Right ventricle myocardium superior (tissue), 1 donor: Measurements from ENCODE around the gene ATP5IF1. TPM values are rescaled to one million over a fixed set of nuclear protein-coding genes. Genes with fewer than 3 reads are reported as not detected.

Source experiments
- ATAC-seq: fragments of 200-7000 bp; cut with Tn5 transposase; one replicate; pipeline ENCODE4 v1.9.1; 2020; ENCODE audit warnings: mild to moderate bottlenecking; ENCODE audit not compliant: poor library complexity
- DNase-seq: peaks from one replicate; pipeline ENCODE4 v3.0.0-alpha.2; 2020
- intact Hi-C: fragments of 100-400 bp; cut with DNase I; formaldehyde crosslinking; loops from one replicate; pipeline ENCODE4 v1.11.2; 2022
- total RNA-seq: library from RNA; stranded (reverse); fragmentation: NEBNext Ultra II Directional; extraction: Animal tissue kit (Norgen Biotek cat#: 25700); gene quantifications from one replicate; pipeline ENCODE4 v1.2.1, GENCODE V29; 2021
- donor health status: DM: no; HTN: yes; CAD: no; lungs with severe emphysema.

The ATP5IF1 gene
- total RNA-seq, 1 donor from 2014 or later: 358 TPM

DNA sequence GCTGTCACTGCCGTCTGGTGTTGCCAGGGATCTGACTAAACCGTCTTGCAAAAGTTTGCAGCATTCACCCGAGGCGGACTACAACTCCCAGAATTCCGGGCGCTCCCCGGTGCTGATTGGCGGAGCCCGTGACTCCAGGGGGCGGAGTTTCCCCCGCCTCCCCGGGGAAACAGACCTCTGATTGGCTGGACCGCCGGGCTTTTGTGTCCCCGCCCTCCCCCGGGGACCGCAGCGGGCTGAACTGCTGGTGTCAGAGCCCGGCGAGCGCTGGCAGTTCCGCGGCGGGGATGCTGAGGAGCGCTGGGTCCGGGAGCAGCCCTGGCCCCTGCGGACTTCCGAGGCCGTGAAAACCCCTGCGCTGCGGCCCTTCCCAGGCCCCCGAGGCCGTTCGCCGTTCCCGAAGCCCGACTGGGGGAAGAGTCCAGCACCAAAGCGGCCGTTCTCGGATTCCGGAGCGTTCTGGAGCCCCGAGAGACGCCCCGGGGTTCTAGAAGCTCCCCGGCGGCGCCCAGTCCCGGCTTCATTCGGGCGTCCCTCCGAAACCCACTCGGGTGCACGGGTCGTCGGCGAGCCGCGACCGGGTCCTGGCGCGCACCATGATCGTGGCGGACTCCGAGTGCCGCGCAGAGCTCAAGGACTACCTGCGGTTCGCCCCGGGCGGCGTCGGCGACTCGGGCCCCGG, 23.5 kb downstream of the ATP5IF1 start, which contains the start of gene SESN2:
Gene SESN2, plus strand, starts transcription at position 267 of the 682 bp plus-strand sequence. Its CDS starts 330 bp downstream, at position 597.
- intact Hi-C loops: no loop called here
- DNase-seq: peak; percentile 100
- ATAC-seq: peak; percentile 99

DNA sequence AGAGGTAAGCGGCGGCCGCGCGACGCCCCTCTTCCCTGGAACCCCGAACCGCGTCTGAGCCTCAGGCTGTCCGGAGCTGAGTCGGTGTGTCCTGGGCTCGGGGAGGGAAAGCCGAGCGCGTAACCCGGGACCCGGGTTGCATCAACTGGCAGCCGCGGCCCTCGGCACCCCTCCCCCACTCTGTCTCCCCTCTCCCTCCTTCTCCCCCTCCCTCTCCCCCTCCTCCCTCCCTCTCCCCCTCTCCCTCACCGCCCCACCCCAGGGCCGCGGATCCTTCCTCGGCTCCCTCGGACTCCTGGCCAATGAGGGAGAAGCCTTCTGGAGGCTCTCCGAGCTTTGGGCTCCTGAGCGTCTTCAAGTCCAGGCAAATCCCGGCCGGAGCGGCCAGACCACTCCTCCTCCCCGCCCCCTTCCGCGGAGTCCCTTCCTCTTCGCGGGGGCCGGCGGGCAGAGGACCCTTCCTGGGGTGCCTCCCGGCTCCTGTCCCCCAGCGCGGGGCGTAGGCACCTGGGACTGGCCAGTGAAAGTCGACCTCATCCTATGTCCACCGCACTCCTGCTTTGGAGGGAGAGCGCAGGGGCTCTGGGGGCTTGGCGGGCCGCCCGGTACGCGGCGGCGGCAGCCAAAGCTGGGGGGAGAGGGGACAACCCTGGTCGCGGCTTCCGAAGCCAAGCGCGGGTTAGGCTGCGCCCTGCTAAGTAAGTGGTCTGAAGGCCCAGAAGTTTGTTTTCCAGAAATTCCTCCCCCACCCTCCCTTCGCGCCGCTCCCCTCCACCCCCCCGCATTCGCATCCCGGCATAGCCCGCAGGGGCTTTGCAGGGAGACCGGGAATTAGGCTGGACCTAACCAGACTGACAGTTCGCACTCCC, 24.2 kb downstream of the ATP5IF1 start:
- DNase-seq (peak; percentile 84), ATAC-seq (peak; percentile 68)
- intact Hi-C loops: loop anchor here (10.0 kb wide), 1 partner anchor 55 kb away; no protein-coding TSS in a partner anchor

DNA sequence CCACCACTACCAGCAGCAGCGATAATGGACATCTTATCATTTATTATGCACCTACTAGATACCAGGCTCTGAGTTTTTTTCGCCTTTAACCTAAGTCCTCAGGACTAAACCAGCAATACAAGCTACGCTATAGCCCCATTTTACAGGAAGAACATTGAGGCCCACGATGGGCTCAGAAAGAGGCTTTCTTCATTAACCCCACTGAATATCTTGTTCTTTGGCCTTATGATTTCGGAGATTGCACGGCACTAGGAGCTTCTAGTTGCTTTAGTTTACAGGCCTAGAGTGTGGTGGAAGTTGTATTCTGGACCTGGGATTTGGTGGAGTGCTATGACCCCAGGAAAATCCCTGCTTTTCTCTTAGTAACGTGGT, 24.9 kb downstream of the ATP5IF1 start:
- DNase-seq (no peak), ATAC-seq (no peak)
- intact Hi-C loops: loop anchor here (10.0 kb wide), 1 partner anchor 54 kb away; no protein-coding TSS in a partner anchor

DNA sequence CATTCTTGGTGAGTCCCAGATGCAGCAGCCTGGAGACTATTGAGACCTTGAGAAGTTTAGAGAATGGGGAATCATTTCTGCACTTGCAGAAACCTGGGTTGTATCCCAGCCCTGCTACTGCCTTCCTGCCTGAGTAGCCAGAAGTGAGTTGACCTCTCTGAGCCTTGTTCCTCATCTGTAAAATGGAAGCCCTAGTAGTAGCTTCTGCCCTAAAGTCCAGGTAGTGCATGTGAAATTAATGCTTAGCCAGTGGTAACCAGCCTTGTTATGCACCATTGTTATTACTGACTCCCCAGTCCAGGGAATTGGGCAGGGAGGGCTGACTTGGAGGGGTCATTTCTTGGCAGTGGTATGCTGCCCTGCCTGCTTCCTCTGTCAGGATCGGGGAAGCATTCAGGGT, 29.0 kb downstream of the ATP5IF1 start:
- ATAC-seq (no peak), DNase-seq (no peak)
- intact Hi-C loops: loop anchor here (10.0 kb wide), 1 partner anchor 50 kb away; no protein-coding TSS in a partner anchor

DNA sequence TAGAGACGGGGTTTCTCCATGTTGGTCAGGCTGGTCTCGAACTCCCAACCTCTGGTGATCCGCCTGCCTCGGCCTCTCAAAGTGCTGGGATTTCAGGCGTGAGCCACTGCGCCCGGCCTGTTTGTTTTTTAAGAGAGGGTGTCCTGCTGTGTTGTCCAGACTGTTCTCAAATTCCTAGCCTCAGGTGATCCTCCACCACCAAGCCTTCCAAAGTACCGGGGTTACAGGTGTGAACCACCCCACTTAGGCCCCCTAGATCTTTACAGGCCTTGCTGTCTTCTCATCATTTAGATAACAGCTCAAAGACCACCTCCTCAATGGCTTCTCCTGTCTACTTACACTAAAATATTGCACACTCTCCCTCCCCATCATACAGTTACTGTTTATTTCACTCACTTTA, 29.7 kb downstream of the ATP5IF1 start:
- intact Hi-C loops: loop anchor here (10.0 kb wide), 1 partner anchor 49 kb away; no protein-coding TSS in a partner anchor
- DNase-seq (no peak), ATAC-seq (no peak)

DNA sequence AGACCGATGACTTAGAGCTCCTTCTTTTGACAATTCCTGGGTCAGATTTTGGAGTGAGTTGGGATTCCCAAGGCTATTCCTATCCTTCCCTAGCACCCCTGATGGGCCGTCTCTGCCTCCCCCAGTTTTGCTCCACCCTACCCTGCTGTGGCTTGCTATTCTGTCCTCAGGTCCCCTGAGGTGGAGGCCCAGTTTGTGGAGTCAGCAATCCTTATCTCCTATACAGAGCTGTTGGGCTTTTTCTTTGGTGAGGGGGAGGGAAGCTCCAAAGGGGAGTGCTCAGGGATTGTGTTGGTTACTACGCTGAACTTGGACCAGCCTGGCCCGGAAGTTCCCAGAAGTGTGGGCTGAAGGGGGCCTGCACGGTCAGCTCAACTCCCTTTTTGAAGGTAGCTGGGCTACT, 31.0 kb downstream of the ATP5IF1 start:
- intact Hi-C loops: loop anchor here (10.0 kb wide), 1 partner anchor 48 kb away; no protein-coding TSS in a partner anchor
- peak; percentile 46 for ATAC-seq
- no peak for DNase-seq

DNA sequence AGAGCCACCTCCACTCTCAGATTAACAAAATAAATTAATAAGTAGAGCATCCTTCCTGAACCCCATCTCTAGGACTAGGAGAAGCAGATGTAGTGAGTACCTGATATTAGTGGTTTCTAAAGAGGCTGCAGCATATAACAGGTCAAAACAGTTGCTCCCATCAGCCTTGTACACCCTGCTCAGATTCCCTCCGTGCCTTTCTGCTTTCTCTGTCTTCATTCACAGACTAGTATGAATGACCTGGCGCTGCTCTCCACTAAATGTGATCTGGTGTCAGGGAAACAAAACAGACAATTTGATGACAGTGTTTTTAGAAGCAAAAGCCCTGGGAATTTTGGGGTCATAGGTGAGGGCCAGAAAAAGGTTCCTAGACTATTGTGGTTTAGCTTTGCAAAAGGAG, 31.7 kb downstream of the ATP5IF1 start:
- intact Hi-C loops: loop anchor here (10.0 kb wide), 1 partner anchor 47 kb away; no protein-coding TSS in a partner anchor
- DNase-seq: no peak
- peak; percentile 43 for ATAC-seq

DNA sequence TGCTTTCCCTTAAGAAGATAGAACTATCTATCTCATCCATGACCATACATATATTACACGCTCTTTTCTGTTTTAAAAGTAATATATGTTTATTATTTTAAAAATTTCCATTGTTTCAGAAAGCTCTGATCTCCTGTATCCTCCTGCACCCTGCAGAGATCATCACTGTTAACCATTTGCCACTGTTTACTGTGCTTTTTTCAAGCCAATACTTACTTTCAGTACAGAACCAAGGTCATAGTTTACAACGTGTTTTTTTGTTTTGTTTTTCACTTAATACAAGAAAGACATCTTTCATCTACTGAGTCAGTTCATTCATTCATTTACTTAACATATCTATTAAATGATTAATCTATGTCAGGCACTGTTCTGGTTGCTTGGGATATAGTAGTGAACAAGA, 33.6 kb downstream of the ATP5IF1 start:
- no peak for ATAC-seq
- DNase-seq: no peak
- intact Hi-C loops: loop anchor here (10.0 kb wide), 1 partner anchor 45 kb away; no protein-coding TSS in a partner anchor

DNA sequence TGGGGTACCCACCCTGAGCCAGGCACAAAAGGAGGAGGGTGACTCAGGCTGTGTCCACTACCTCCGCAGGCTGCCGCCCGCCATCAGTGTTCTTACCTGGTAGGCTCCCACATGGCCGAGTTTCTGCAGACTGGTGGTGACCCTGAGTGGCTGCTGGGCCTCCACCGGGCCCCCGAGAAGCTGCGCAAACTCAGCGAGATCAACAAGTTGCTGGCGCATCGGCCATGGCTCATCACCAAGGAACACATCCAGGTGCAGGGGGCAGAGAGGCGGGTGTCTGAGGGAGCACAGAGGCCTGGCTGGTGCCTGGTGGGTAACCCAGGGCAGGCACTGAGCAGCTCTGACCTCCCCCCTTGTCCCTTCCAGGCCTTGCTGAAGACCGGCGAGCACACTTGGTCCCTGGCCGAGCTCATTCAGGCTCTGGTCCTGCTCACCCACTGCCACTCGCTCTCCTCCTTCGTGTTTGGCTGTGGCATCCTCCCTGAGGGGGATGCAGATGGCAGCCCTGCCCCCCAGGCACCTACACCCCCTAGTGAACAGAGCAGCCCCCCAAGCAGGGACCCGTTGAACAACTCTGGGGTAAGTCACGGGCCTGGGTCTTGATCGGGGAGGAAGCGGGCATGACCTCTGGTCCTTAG, 36.4 kb downstream of the ATP5IF1 start:
- intact Hi-C loops: no loop called here
- ATAC-seq: no peak
- no peak for DNase-seq

DNA sequence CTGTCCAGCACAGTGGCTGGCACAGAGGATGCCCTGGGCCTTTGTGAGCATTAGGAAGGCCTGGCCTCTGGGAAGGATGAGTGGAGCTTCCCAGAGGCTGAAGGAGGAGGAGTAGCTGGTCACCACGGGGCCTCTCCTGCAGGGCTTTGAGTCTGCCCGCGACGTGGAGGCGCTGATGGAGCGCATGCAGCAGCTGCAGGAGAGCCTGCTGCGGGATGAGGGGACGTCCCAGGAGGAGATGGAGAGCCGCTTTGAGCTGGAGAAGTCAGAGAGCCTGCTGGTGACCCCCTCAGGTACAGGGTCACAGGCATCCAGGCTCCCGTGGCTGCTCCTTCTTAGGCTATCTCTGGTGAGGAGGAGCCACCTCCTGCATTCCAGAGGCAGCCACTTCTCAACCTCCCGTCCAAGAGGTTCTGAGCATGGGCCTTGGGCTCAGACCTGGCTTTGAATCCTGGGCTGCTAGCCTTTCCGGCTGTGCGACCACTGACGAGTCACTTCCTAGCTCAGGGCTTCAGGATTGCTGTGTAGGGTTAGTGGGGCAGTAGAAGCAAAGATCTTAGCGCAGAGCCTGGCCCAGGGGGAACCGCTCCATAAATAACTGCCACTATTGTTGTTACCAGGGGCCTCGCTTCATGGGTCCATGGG, 37.4 kb downstream of the ATP5IF1 start:
- DNase-seq (no peak), ATAC-seq (no peak)
- intact Hi-C loops: no loop called here

DNA sequence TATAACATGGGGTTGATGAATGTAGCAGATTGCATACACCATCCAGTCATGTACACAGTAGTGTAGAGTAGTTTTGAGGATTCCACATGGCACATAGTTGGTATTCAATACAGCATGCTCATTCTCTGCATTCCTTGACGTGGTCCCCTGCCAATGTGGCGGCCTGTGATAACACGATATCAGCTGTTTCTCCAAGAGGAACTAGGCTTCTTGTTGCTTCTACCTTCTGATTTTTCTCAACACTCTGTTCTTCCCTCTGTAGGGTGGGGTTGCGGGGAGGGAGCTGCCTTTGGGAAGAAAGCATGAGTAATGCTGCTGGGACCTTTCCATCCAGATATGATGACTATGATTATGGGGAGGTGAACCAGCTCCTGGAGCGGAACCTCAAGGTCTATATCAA, 42.8 kb downstream of the ATP5IF1 start:
- DNase-seq (no peak), ATAC-seq (no peak)
- intact Hi-C loops: no loop called here

DNA sequence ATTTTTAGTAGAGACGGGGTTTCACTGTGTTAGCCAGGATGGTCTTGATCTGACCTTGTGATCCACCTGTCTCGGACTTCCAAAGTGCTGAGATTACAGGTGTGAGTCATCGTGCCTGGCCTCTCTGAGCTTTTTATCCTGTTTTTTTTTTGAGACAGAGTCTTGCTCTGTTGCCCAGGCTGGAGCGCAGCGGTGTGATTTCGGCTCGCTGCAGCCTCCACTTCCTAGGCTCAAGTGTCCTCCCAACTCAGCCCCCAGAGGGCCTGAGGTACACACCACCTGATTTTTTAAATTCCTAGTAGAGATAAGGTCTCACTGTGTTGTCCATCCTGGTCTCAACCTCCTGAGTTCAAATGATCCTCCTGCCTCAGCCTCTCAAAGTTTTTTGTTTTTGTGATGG, 43.8 kb downstream of the ATP5IF1 start:
- intact Hi-C loops: no loop called here
- ATAC-seq (no peak), DNase-seq (no peak)

DNA sequence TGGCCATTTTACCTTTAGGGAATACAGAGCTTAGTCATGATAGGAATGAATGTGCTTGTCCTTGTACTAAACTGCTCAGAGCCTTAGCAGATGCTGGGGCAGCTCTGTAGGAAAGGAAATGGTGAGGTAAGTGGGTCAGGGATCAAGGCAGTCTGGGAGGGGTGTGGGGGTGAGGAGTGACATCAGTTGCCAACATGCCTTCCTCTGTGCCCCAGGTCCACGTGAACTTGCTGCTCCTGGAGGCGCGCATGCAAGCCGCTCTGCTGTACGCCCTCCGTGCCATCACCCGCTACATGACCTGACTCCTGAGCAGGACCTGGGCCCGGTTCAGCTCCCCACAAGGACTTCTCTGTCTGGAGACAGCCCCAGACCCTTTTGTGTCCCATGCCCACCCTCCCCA, 44.6 kb downstream of the ATP5IF1 start:
- intact Hi-C loops: no loop called here
- ATAC-seq (no peak), DNase-seq (no peak)

DNA sequence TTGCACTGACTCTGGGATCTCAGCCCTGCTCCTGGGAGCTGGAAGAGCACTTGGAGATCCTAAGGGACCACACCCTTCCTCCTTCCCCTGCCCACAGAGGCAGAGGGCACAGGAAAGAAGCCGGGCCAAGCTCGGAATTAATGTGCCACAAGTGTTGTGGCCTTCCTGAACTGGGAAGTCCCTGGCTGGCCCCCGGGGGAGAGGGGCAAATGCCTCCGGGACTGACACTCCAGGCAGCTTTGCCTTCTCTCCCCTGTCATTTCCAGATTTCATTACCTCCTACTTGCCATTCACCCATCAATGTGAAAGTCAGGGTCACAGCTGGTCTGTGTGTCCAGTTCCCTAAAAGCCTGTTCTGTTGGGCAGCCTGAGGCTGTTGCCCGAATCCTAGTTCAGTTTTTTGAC, 45.1 kb downstream of the ATP5IF1 start:
- ATAC-seq (peak; percentile 53), DNase-seq (no peak)
- intact Hi-C loops: no loop called here

DNA sequence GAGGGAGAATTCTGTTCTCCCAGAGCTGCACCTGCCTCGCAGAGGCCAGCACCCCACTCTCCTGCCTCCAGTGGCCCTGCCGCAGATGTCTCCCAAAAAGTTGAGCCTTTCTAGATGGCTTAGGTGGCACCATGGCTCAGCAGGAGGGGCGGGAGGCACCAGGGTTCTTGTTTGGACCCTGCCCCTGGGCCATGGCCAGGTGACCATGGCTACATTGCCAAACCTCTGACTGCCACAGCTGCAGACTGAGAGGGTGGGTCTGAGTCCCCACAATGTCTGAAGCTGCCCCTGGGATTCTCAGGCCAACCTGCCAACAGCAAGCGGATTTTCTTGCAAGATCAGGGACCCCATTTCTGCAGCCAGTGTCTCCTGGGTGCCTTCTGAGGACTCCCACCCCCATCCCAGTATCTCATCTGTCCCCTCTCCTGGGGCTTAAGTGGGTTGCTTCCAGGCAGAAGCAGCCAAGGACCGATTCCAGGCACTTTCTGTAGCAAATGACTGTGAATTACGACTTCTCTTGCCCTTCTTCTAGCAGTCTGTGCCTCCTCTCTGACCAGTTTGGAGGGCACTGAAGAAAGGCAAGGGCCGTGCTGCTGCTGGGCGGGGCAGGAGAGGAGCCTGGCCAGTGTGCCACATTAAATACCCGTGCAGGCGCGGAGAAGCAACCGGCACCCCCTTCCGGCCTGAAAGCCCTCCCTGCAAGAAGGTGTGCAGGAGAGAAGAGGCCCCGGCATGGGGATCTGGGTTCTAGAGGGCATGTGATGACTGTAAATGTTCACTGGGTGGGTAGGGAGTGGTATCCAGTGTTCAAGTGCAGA, 45.9 kb downstream of the ATP5IF1 start:
- ATAC-seq: no peak
- DNase-seq: no peak
- intact Hi-C loops: no loop called here

DNA sequence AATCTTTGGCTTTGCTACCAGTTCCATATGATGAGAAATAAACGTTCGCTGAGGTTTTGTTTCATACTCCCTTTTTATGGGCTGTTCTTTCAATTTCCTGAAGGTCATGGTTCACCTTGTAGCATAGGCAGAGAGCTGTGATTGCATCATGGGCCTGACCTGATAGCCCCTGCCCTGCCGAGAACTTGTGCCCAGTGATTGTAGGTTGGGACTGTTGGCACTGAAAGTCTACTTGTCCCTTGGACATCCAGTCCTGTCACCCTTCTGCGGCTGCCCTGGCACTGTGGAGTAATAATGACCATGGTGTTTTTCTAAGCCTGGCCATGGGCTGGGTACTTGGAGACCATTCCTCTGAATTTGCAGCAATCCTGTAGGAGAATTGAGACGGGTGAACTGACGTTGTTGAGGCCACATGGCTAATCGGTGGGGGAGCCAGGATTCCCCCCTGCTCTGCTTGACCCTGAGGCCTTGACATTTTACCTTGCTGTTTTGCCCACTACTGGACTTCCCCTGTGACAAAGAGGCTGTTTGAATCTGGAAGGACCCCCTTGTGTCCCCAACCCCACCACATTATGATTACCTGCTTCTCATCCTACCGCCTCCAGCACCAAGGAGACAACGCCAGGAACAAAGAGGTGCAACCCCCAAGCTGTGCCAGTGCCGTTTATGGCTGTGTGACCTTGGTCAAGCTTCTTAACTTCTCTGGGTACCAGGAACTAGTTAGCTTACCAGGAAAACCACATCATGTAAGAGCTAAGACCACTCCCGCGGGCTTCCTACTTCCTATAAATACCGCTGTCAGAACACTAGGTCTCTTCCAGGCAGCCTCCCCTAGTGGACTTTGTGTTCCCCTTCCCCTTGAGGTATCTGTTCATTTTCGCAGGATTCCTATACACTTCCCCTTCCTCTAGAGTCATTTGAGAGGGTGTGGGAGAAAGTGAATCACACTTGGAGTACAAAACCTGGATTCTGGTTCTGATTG, 46.8 kb downstream of the ATP5IF1 start:
- DNase-seq (no peak), ATAC-seq (peak; percentile 23)
- intact Hi-C loops: no loop called here

DNA sequence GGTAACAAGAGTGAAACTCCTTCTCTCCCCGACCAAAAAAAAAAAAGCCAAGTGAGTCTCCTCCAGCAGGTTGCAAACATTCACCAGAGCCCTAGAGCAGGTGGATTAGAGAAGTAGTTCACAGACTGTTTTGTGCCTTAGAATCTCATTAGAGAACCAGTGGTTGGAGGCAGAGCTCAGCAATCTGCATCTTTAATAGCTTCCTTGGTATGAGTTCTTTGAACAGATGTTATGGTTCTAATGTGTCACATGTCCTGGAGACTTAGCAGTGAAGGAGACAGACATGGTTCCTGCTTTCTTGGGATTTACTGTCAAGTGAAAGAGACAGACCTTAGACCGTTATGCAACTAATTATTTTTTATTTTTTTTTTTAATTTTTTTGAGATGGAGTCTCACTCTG, 50.2 kb downstream of the ATP5IF1 start:
- no peak for DNase-seq
- ATAC-seq: no peak
- intact Hi-C loops: no loop called here
